ENCODE measurements around the gene ZNRF4.

DNA sequence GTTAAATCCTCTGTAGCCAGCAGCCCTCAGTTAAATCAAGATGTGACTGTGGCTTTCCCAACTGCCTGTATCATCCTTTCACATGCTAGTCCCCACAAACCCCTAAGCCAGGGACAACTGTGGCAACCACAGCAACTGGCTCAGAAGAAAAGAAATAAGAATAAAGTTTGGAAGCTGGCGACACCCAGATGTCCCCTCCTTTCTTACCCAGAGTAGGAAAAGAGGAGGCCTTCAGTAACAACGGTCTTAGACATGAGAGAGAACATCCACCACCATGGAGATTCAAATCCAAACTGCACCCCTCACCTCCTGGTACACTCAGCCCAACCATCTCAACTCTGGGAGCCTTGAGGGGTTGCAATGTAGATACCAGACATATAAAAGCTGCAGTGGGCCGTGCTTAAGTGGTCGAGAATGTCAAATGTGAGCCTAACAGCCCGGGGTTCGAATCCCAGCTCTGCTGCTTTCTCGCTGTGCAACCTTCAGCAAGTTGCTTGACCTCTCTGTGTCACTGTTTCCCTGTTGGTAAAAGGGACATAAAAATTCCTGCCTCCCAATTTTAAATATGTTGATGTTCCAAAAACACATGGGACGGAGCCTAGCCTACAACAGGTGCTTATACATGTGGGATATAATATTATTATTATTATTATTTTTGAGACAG is 23.8 kb downstream of the ZNRF4 start:
- no peak for TF ChIP-seq POLR2G (IDR thresholded peaks at IDR 0.05; ENCODE audit: low read depth, low read length)
- TF ChIP-seq USF2 (CRISPR knock-in tag; IDR thresholded peaks at IDR 0.05), result no peak
- TF ChIP-seq REST (IDR thresholded peaks at IDR 0.05; ENCODE audit: borderline replicate concordance), result no peak
- no peak for TF ChIP-seq REST (CRISPR knock-in tag; IDR thresholded peaks at IDR 0.05; ENCODE audit: low read depth)
- TF ChIP-seq SP2 (IDR thresholded peaks at IDR 0.05; ENCODE audit: extremely low read depth, low read depth, low read length, poor library complexity, severe bottlenecking), result no peak
- no peak for TF ChIP-seq ATF2 (CRISPR knock-in tag; IDR thresholded peaks at IDR 0.05)
- TF ChIP-seq SIN3A (IDR thresholded peaks at IDR 0.05; ENCODE audit: borderline replicate concordance in 2 of 2, control insufficient read depth in 1 of 2, low read depth in 2 of 2, low read length in 2 of 2), result no peak
